ENCODE measurements around the gene FREM3.
"Not testable (repeated sequence)": the region's sequence is repeated elsewhere in the genome, so short reads cannot be mapped to it uniquely, and the experiment has no call there.

The FREM3 gene

DNA sequence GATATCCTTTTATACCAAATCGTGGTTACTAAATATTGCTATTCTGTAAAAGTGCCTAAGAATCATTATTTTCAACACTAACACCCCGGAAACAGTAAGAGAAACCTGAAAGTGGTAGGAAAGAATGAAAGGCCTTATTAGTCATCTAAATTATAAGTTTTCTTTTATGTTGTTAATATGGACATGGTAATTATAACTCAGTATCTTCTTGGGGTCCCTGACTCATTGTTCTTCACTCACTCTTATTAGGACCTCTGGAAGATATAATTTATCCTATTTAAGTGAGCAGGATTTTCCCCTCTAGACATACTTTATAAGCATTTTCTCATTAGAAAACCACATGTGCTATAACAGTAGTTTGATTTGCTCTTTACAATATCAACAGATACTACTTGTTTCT is 136.0 kb downstream of the FREM3 start:
- DNase-seq = no peak

- DNase-seq = peak; percentile 20
Measured at GRCh38 chr4:143559757-143560147, 140.7 kb downstream of the FREM3 start.

DNA sequence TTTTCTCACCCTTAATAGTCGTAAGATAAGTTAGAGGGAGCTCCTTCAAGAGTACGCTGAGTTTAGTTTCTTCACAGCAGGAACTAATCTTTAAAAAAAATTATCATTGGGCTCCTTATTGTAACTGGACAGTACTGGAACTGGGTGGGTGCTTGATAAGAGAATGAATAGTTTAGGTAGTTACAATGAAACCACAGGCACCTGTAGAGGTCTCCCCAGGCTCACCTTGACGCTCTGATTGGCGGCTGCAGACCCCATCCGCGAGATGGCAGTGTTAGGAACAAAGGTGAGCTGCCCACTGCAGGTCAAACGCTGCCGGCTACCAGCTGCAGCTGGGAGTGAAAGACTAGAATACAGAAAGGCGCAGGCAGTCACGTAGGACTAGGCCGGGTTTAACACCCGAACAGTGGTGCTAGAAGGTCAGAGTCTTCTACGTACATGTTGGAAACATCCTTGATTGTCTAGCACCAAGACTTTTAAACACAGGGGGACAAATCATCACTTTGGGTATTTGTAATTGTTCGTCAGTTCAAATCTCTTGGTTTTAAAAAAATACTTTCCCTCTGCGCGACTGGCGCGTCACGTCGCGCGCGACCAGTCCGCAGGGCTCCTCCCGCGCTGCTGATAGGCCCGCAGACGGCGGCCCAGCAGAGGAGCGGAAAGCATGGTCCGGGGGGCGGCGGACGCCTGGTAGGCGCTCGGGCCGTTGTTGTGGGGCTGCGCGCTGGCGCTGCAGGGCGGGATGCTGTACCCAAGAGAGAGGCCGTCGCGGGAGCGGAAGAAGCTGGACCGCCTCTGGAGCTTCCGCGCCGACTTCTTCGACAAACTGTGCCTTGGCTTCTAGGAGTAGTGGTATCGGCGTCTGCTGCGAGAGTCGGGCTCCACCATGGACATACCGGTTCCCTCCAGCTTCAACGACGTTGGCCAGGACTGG is 141.4 kb downstream of the FREM3 start:
- DNase-seq = peak; percentile 80

DNA sequence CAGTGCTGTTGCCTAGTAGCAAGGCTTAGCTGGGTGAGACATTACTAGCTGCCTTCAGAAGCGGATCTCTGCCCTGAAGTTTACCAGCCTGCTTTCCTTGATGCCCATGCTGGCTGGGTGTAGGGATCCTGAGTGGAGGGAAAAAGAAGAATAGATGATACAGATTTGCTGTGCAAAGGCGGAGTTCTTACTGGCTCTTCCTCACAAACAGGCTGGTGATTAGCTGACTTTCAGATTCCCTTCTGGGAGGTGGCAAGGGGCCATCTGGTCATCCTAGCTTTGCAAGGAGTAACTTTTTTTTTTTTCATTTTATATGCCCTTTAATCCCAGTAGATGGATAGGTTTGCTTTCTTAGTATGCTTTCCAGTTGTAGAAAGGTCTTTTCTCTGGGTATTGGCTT is 142.2 kb downstream of the FREM3 start:
- no peak for DNase-seq

DNA sequence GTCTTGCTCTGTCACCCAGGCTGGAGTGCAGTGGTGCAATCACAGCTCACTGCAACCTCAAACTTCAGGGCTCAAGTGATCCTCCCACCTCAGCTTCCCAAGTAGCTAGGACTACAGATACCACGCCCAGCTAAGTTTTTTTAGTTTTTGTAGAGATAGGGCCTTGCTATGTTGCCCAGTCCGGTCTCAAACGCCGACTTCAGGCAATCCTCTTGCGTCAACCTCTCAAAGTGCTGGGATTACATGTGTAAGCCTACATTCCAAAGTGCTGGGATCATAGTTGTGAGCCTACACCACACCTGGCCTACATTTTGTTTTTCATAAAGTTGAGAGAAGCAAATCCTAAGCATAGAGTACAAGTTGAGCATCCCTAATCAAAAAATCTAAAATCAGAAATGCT is 144.8 kb downstream of the FREM3 start:
- DNase-seq = no peak

DNA sequence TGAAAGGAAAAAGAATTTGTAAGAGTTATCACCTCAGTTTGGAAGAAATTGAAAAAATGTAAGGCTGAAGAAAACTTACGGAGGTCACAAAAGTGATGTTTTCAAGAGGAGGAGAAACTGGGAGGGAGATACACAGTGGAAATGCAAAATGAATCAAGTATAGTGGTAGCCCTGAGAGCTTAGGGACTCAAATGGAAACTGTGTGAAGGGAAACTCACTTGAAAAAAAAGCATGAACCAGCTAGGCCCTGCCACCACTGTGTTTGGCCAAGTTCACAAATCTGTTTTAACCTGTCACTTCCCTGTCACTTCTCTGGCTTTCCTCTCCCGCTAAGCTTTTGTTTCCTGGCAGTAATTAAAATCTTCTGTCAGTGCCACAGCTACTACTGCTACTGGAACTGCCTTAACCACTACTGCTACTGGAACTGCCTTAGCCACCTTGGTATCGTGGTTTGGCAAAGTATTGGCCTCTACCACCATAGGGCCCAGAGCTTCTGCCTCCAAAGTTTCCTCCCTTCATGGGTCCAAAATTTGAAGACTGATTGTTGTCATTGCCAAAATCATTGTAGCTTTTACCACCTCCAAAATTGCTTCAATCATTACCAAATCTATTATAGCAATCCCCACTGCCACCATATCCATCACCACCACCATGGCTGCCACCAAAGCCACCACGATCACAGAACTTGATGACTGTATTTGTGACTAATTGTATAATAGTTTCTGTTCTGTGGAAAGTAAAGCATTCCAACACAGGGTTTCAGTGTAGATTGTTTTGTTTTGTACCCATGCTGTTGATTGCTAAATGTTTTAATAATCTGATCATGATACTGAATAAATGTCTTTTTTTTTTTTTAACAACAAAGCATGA is 145.5 kb downstream of the FREM3 start:
- DNase-seq = no peak

GRCh38 chr4:143549928-143550327 is 150.5 kb downstream of the FREM3 start:
- DNase-seq = no peak

GRCh38 chr4:143539670-143540023 is 160.8 kb downstream of the FREM3 start:
- no peak for DNase-seq

GRCh38 chr4:143538979-143539669 is 161.4 kb downstream of the FREM3 start:
- DNase-seq = no peak

DNA sequence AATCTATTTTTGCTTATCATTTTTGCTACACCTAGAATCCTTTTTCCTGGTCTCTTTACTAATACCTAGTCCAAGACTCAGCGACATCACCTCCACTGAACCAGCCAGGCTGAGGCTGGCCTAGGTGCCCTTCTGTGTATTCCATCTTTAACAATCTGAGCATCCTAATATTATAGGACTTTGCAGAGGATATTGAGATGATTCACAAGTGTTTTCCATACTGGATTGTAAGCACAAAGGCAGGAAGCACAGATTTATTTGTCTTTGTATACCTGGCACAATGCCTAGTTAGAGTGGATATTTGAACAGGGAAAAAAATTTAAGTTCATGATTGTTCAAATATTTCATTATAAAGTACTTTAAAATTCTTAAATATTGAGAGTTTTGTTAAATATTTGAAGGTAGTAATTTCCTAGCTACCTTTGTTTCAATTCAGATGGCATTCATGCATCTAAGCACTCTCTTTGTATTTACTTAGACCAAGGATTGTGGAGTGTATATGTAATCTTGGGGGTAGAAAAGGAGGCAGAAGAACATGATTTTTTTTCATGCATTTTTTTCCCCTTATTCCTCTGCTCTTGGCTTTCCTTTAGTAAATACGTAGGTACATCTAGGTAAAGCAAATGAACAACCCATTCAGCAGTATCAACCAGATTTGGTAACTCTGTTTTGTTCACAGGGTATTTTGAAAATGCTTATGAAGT is 168.5 kb downstream of the FREM3 start:
- no peak for DNase-seq

- DNase-seq = no peak
Measured at GRCh38 chr4:143531380-143531779, 169.1 kb downstream of the FREM3 start.

DNA sequence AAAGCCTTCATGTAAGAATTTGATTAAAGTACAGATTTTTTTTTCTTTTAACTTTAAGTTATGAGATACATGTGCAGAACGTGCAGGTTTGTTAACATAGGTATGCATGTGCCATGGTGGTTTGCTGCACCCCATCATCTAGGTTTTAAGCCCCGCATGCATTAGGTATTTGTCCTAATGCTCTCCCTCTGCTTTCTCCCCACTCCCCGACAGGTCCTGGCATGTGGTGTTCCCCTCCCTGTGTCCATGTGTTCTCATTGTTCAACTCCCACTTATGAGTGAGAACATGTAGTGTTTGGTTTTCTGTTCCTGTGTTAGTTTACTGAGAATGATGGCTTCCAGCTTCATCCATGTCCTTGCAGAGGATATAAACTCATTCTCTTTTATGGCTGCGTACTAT is 172.4 kb downstream of the FREM3 start:
- DNase-seq = not testable (repeated sequence)
